ENCODE results near the gene RIOK1.

Gene RIOK1

GRCh38 chr6:7419065-7419464 lies 29.5 kb downstream of the RIOK1 start (continued):
- TF ChIP-seq ARNTL (CRISPR knock-in tag; IDR thresholded peaks at IDR 0.05; ENCODE audit: borderline replicate concordance, low read depth) (no peak), POU6F1 (CRISPR knock-in tag; IDR thresholded peaks at IDR 0.05; ENCODE audit: borderline replicate concordance, low read depth) (no peak), ZNF8 (CRISPR knock-in tag; IDR thresholded peaks at IDR 0.05) (no peak), CSDC2 (CRISPR knock-in tag; IDR thresholded peaks at IDR 0.05) (no peak), SNAI2 (CRISPR knock-in tag; IDR thresholded peaks at IDR 0.05) (no peak)

- no peak for TF ChIP-seq RARB (CRISPR knock-in tag; IDR thresholded peaks at IDR 0.05)
- TF ChIP-seq BACH2 (CRISPR knock-in tag; IDR thresholded peaks at IDR 0.05; ENCODE audit: borderline replicate concordance), result no peak
- ATAC-seq, result no peak
Measured at GRCh38 chr6:7421066-7421465, 31.5 kb downstream of the RIOK1 start.

GRCh38 chr6:7424058-7424457 lies 34.5 kb downstream of the RIOK1 start:
- ATAC-seq, result no peak
- TF ChIP-seq BACH2 (CRISPR knock-in tag; IDR thresholded peaks at IDR 0.05; ENCODE audit: borderline replicate concordance) (no peak), RARB (CRISPR knock-in tag; IDR thresholded peaks at IDR 0.05) (no peak), GLIS3 (CRISPR knock-in tag; IDR thresholded peaks at IDR 0.05) (no peak), OSR1 (CRISPR knock-in tag; IDR thresholded peaks at IDR 0.05) (no peak), TOX (CRISPR knock-in tag; IDR thresholded peaks at IDR 0.05; ENCODE audit: borderline replicate concordance) (no peak), CSRNP3 (CRISPR knock-in tag; IDR thresholded peaks at IDR 0.05) (no peak), ISL1 (CRISPR knock-in tag; IDR thresholded peaks at IDR 0.05) (no peak), ARNTL (CRISPR knock-in tag; IDR thresholded peaks at IDR 0.05; ENCODE audit: borderline replicate concordance, low read depth) (no peak), ZNF8 (CRISPR knock-in tag; IDR thresholded peaks at IDR 0.05) (no peak), ZFP3 (CRISPR knock-in tag; IDR thresholded peaks at IDR 0.05) (no peak), TSHZ2 (CRISPR knock-in tag; IDR thresholded peaks at IDR 0.05) (no peak), POU6F1 (CRISPR knock-in tag; IDR thresholded peaks at IDR 0.05; ENCODE audit: borderline replicate concordance, low read depth) (no peak), ZFP30 (CRISPR knock-in tag; IDR thresholded peaks at IDR 0.05) (no peak), SNAI2 (CRISPR knock-in tag; IDR thresholded peaks at IDR 0.05) (no peak), TCF4 (CRISPR knock-in tag; IDR thresholded peaks at IDR 0.05; ENCODE audit: borderline replicate concordance) (no peak), PPARA (CRISPR knock-in tag; IDR thresholded peaks at IDR 0.05; ENCODE audit: borderline replicate concordance) (no peak), ZNF565 (CRISPR knock-in tag; conservative IDR thresholded peaks at IDR 0.05; ENCODE audit: low read depth) (no peak), ESRRG (CRISPR knock-in tag; IDR thresholded peaks at IDR 0.05) (no peak), PATZ1 (CRISPR knock-in tag; IDR thresholded peaks at IDR 0.05; ENCODE audit: borderline replicate concordance) (no peak)
